HG03064 (cell line): Measurements from ENCODE around the gene CAV2.
"Not testable (repeated sequence)": the region's sequence is repeated elsewhere in the genome, so short reads cannot be mapped to it uniquely, and the experiment has no call there.

Experiments used
- ATAC-seq: cut with Tn5 transposase; IDR thresholded peaks from one replicate; pipeline ENCODE4 v1.9.1; 2021; ENCODE audit warnings: low read depth; ENCODE audit not compliant: unreplicated experiment

The CAV2 gene

GRCh38 chr7:116499168-116500077 lies at the start of gene CAV2:
CAV2 (plus strand) TSS chr7:116499738; CDS start chr7:116499782, 44 bp downstream.
- no peak for ATAC-seq

GRCh38 chr7:116449950-116450349 lies 49.6 kb upstream of the CAV2 start:
- ATAC-seq = no peak

GRCh38 chr7:116451957-116452729 lies 47.4 kb upstream of the CAV2 start:
- ATAC-seq = no peak

- ATAC-seq = no peak
Observed at GRCh38 chr7:116454377-116454776, 45.2 kb upstream of the CAV2 start.

- ATAC-seq = no peak
Observed at GRCh38 chr7:116455009-116455408, 44.5 kb upstream of the CAV2 start.

GRCh38 chr7:116455499-116455898 lies 44.0 kb upstream of the CAV2 start:
- no peak for ATAC-seq

- no peak for ATAC-seq
Observed at GRCh38 chr7:116461500-116461899, 38.0 kb upstream of the CAV2 start.

GRCh38 chr7:116463956-116464355 lies 35.6 kb upstream of the CAV2 start:
- ATAC-seq = no peak

GRCh38 chr7:116464375-116464774 lies 35.2 kb upstream of the CAV2 start:
- no peak for ATAC-seq

- ATAC-seq = no peak
Observed at GRCh38 chr7:116465125-116465524, 34.4 kb upstream of the CAV2 start.

GRCh38 chr7:116468534-116468933 lies 31.0 kb upstream of the CAV2 start:
- ATAC-seq = no peak

GRCh38 chr7:116477625-116478024 lies 21.9 kb upstream of the CAV2 start:
- no peak for ATAC-seq

- ATAC-seq = no peak
Observed at GRCh38 chr7:116478834-116479233, 20.7 kb upstream of the CAV2 start.

GRCh38 chr7:116483271-116483942 lies 16.1 kb upstream of the CAV2 start:
- no peak for ATAC-seq

- not testable (repeated sequence) for ATAC-seq
Observed at GRCh38 chr7:116484389-116484788, 15.1 kb upstream of the CAV2 start.

- ATAC-seq = no peak
Observed at GRCh38 chr7:116487907-116488521, 11.5 kb upstream of the CAV2 start.

GRCh38 chr7:116490351-116490750 lies 9.2 kb upstream of the CAV2 start:
- ATAC-seq = no peak

GRCh38 chr7:116491887-116492653 lies 7.5 kb upstream of the CAV2 start:
- no peak for ATAC-seq

GRCh38 chr7:116492654-116493109 lies 6.9 kb upstream of the CAV2 start:
- no peak for ATAC-seq

- no peak for ATAC-seq
Observed at GRCh38 chr7:116493449-116493848, 6.1 kb upstream of the CAV2 start.
